Measurements from ENCODE around the gene CDON.

GRCh38 chr11:126054408-126054807 lies 8.3 kb downstream of the CDON start:
- TF ChIP-seq CTCF (IDR thresholded peaks at IDR 0.05) = no peak
- no peak for TF ChIP-seq POLR2A (IDR thresholded peaks at IDR 0.05)

Data from body of pancreas (tissue), 4 donors.